Activated naive CD8-positive, alpha-beta T cell treated with anti-CD3 and anti-CD28 coated beads, Interleukin-2, amount 10 ng/mL, durations not matched to agents 7 days and 5 days (primary cell): ENCODE results near the gene RASSF10. TPM values are rescaled to one million over a fixed set of nuclear protein-coding genes. Genes with fewer than 3 reads are reported as not detected.
"Not testable (repeated sequence)": the region's sequence is repeated elsewhere in the genome, so short reads cannot be mapped to it uniquely, and the experiment has no call there.

Experiments
- ATAC-seq: fragments of 150-1000 bp; cut with Tn5 transposase; one replicate; pipeline ENCODE4 v1.10.0; 2021; ENCODE audit warnings: low read depth, moderate library complexity
- POLR2A ChIA-PET: fragments of 350-600 bp; sonication (Branson Sonifier 250); formaldehyde crosslinking; loops from one replicate; lab custom pipeline; 2021; ENCODE audit warnings: antibody characterized with exemption; lab: Charles Lee
- DNase-seq: peaks from one replicate; pipeline ENCODE4 v3.0.0; 2021
- H3K27ac Mint-ChIP-seq: one replicate; pipeline ENCODE4 v1.8.0; 2022; ENCODE audit warnings: mild to moderate bottlenecking, mixed read lengths
- H3K27me3 Mint-ChIP-seq: one replicate; pipeline ENCODE4 v1.8.0; 2022; ENCODE audit warnings: mild to moderate bottlenecking, moderate library complexity, mixed read lengths
- H3K36me3 Mint-ChIP-seq: one replicate; pipeline ENCODE4 v1.8.0; 2021; ENCODE audit warnings: mild to moderate bottlenecking, mixed read lengths
- H3K4me1 Mint-ChIP-seq: one replicate; pipeline ENCODE4 v1.8.0; 2021; ENCODE audit warnings: mixed read lengths
- H3K4me3 Mint-ChIP-seq: one replicate; pipeline ENCODE4 v1.8.0; 2022; ENCODE audit warnings: mild to moderate bottlenecking, moderate library complexity, mixed read lengths
- H3K9me3 Mint-ChIP-seq: one replicate; pipeline ENCODE4 v1.8.0; 2021; ENCODE audit warnings: mixed read lengths
- total RNA-seq, 2 experiments: library from RNA; stranded (reverse); gene quantifications; one replicate each; pipeline ENCODE4 v1.2.3, GENCODE V29; 2021

Gene RASSF10
- total RNA-seq, 2 experiments from 2014 or later: not detected

- POLR2A ChIA-PET: no interaction called here
- Mint-ChIP-seq H3K9me3 (no peaks in the 10 kb centered on the region), H3K4me1 (no peaks in the 10 kb centered on the region), H3K27ac (no peak overlapping the region), H3K27me3 (peaks cover 19% of the 10 kb centered on the region), H3K4me3 (no peak overlapping the region), H3K36me3 (no peaks in the 10 kb centered on the region)
- DNase-seq (no peak), ATAC-seq (no peak)
Measured at GRCh38 chr11:13043912-13044628, 35.0 kb downstream of the RASSF10 start.

GRCh38 chr11:13045089-13045488 lies 36.0 kb downstream of the RASSF10 start:
- DNase-seq, ATAC-seq, H3K4me3 Mint-ChIP-seq, H3K4me1 Mint-ChIP-seq, POLR2A ChIA-PET, H3K27ac Mint-ChIP-seq, H3K36me3 Mint-ChIP-seq, H3K9me3 Mint-ChIP-seq: not testable (repeated sequence)
- H3K27me3 Mint-ChIP-seq: peaks cover 13% of the 10 kb centered on the region

GRCh38 chr11:13045734-13046133 lies 36.6 kb downstream of the RASSF10 start:
- Mint-ChIP-seq H3K4me1 (no peaks in the 10 kb centered on the region), H3K27ac (no peak overlapping the region), H3K27me3 (peaks cover 14% of the 10 kb centered on the region), H3K9me3 (no peaks in the 10 kb centered on the region), H3K36me3 (no peaks in the 10 kb centered on the region), H3K4me3 (no peak overlapping the region)
- ATAC-seq (no peak), DNase-seq (no peak)
- POLR2A ChIA-PET: no interaction called here

DNA sequence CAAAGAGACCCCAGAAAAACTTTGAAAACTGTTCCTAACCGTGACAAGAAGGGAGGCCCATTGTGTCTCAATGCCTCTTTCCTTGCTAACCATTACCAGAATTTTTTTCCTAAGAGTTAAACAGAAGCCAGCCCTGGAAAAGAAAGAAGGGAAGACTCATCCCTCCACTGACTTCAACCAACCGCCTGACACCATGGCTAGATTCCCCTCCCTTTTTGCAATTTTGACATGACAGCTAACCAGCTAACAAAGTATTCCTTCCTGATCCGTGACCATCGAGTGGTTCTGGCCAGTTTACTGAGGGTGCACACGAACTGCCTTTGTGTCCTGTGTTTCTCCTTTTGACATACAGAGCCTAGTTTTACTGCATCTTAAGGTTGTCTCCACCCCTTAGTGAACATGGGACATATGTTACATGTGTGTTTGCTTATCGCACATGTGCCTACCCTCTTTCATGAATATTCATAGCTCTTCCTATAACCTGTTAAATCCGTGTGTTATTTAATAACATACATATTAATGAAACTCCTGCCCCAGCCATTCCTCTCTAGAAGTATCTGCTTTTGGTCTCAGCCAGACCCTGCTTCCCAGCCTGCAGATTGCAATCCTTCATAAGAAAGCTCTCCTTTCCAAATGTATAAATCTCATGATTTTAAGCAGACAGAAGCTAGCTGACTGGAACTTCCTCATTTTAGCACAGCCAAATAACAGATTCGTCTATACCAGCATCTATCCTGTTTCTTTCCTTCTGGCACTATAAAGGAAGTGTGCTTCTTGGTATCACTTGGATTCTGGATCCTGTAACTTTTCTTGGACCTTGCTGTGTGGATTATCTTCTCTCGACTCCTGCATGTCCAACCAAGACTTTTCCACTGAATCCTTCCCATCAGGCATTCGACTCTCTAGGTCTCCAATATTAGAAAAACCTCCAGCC lies 37.8 kb downstream of the RASSF10 start:
- H3K36me3 Mint-ChIP-seq: no peaks in the 10 kb centered on the region
- H3K27ac Mint-ChIP-seq: no peak overlapping the region
- no peaks in the 10 kb centered on the region for H3K9me3 Mint-ChIP-seq
- ATAC-seq (no peak), DNase-seq (no peak)
- no peaks in the 10 kb centered on the region for H3K4me1 Mint-ChIP-seq
- POLR2A ChIA-PET: no interaction called here
- H3K27me3 Mint-ChIP-seq: peaks cover 7% of the 10 kb centered on the region
- H3K4me3 Mint-ChIP-seq: no peak overlapping the region

GRCh38 chr11:13047884-13048283 lies 38.8 kb downstream of the RASSF10 start:
- no peaks in the 10 kb centered on the region for H3K9me3 Mint-ChIP-seq
- no peaks in the 10 kb centered on the region for H3K4me1 Mint-ChIP-seq
- DNase-seq (no peak), ATAC-seq (no peak)
- POLR2A ChIA-PET: no interaction called here
- no peak overlapping the region for H3K27ac Mint-ChIP-seq
- no peak overlapping the region for H3K4me3 Mint-ChIP-seq
- no peaks in the 10 kb centered on the region for H3K36me3 Mint-ChIP-seq
- peaks cover 6% of the 10 kb centered on the region for H3K27me3 Mint-ChIP-seq

DNA sequence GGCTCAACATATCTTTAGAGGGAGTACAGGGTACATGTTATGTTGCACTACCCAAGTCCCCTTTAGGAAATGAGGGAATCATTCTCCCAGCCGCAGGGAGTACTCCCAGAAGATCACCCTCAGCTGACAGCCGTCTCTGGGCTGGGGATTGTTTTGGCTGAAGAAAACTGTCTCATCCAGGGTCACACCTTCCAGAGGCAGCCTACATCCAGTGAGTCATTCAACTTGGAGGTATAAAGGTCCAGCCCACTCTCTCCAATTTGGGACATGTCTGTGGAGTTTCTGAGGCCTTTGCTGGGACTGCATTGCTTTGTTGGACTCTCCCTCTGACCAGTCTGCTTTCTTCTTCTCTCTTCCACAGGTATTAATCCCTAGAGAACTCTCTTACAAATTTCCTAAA lies 42.1 kb downstream of the RASSF10 start:
- POLR2A ChIA-PET: no interaction called here
- Mint-ChIP-seq H3K27ac (no peak overlapping the region), H3K9me3 (no peaks in the 10 kb centered on the region), H3K4me3 (no peak overlapping the region), H3K27me3 (peaks cover 19% of the 10 kb centered on the region), H3K4me1 (peaks cover 6% of the 10 kb centered on the region), H3K36me3 (no peaks in the 10 kb centered on the region)
- DNase-seq: no peak
- no peak for ATAC-seq

DNA sequence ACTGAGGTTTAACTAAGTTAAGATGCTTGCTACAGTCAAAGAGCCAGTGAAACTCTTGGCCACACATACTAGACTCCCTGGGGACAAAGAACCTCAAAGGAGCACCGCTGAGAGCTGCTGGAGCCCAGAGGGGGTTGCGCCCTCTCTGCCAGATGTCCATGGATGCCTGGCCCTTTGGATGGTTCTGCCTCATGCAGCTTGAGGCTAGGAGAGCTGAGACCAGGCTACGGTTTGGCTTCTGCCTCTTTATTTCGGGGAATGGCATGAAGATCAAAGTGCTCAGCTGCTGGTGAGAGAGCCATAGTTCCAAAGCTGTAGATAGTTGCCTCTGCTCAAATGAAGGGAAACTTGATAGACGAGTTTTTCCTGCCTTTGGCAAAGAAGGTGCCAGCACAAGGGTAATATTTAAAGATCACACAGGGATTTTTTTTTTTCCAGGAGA lies 43.0 kb downstream of the RASSF10 start:
- ATAC-seq (no peak), DNase-seq (no peak)
- Mint-ChIP-seq H3K4me3 (no peak overlapping the region), H3K4me1 (peaks cover 6% of the 10 kb centered on the region), H3K36me3 (no peaks in the 10 kb centered on the region), H3K9me3 (no peaks in the 10 kb centered on the region), H3K27me3 (peaks cover 25% of the 10 kb centered on the region), H3K27ac (no peak overlapping the region)
- POLR2A ChIA-PET: no interaction called here

- H3K27me3 Mint-ChIP-seq: peaks cover 27% of the 10 kb centered on the region
- H3K36me3 Mint-ChIP-seq: no peaks in the 10 kb centered on the region
- no peak overlapping the region for H3K4me3 Mint-ChIP-seq
- peaks cover 6% of the 10 kb centered on the region for H3K4me1 Mint-ChIP-seq
- H3K9me3 Mint-ChIP-seq: no peaks in the 10 kb centered on the region
- DNase-seq: no peak
- H3K27ac Mint-ChIP-seq: no peak overlapping the region
- POLR2A ChIA-PET: no interaction called here
- no peak for ATAC-seq
Measured at GRCh38 chr11:13053255-13053917, 44.3 kb downstream of the RASSF10 start.

- H3K27me3 Mint-ChIP-seq: peaks cover 25% of the 10 kb centered on the region
- H3K4me3 Mint-ChIP-seq: no peak overlapping the region
- peaks cover 6% of the 10 kb centered on the region for H3K4me1 Mint-ChIP-seq
- ATAC-seq (no peak), DNase-seq (no peak)
- no peaks in the 10 kb centered on the region for H3K36me3 Mint-ChIP-seq
- H3K9me3 Mint-ChIP-seq: no peaks in the 10 kb centered on the region
- H3K27ac Mint-ChIP-seq: no peak overlapping the region
- POLR2A ChIA-PET: no interaction called here
Measured at GRCh38 chr11:13054278-13054677, 45.2 kb downstream of the RASSF10 start.

DNA sequence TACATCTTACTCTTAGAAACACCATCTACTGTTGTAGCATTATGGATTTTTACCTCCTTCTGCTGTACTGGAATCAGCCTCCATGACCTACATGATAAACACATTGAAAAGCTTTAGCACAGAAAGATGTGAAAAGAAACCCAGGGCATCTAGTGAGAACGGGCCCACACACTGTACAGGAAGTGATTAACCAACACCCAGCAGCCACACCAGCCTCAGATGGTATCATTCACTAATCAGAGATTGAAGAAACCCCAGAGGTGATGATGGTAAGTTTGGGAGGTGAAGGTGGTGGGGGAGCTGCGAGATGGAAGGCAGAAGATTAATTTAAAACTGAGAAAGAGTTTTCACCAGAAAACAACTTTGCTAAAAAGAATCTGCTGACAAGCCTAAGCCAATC lies 46.1 kb downstream of the RASSF10 start:
- Mint-ChIP-seq H3K27me3 (peaks cover 23% of the 10 kb centered on the region), H3K9me3 (no peaks in the 10 kb centered on the region), H3K36me3 (no peaks in the 10 kb centered on the region), H3K27ac (no peak overlapping the region), H3K4me3 (no peak overlapping the region), H3K4me1 (peaks cover 6% of the 10 kb centered on the region)
- POLR2A ChIA-PET: no interaction called here
- DNase-seq (no peak), ATAC-seq (no peak)

DNA sequence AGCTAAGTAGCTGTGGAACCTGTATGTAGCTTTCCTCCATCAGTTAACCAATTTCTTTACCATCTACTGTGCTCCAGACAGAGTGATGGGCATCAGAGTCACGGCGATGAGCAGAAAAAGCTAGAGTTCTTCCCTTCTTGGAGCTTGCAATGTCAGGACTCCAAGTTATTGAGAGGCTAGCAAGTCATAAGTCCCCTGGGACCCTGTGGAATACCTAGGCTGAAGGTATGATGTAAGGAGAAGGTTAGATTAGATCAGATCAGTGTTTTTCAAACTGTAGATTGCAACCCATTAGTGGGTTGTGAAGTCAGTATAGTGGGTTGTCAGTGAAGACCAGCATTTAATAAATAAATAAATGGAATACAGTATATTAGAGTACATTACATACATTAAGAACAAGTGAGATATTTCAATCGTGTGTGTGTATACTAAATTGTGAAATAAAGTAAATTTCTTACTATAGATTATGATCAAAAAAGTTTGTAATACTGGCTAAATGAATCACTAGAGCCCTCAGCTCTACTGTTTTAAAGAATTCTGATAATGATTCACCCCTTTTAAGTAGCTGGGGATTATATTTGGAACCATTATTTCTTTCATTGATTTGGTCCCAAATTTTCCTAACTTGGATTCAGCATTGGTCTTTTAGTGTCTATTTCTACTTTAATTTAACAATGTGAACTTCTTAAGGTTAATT lies 52.3 kb downstream of the RASSF10 start:
- no peak for ATAC-seq
- Mint-ChIP-seq H3K4me3 (no peak overlapping the region), H3K9me3 (no peaks in the 10 kb centered on the region), H3K27ac (no peak overlapping the region), H3K4me1 (no peaks in the 10 kb centered on the region), H3K36me3 (no peaks in the 10 kb centered on the region), H3K27me3 (peaks cover 12% of the 10 kb centered on the region)
- no peak for DNase-seq
- POLR2A ChIA-PET: no interaction called here
